RWPE2 (cell line): ENCODE data around the gene TRPC4AP.

Experiments
- ATAC-seq: fragments of 200-7000 bp; cut with Tn5 transposase; 3 replicates; pipeline ENCODE4 v1.9.1; 2021; ENCODE audit warnings: low read depth
- DNase-seq: peaks from one replicate; pipeline ENCODE4 v3.0.0-alpha.2; 2020; ENCODE audit warnings: low spot score
- H3K27ac ChIP-seq: fragments of 450-650 bp; 2 replicates; pipeline ENCODE4 v1.5.1; 2017; ENCODE audit warnings: mild to moderate bottlenecking; ENCODE audit not compliant: poor library complexity, severe bottlenecking
- H3K27me3 ChIP-seq: fragments of 250-450 bp; sonication (Bioruptor Pico); 2 replicates; pipeline ENCODE4 v1.5.1; 2021; ENCODE audit warnings: mild to moderate bottlenecking, moderate library complexity; ENCODE audit not compliant: insufficient read depth, poor library complexity, severe bottlenecking
- H3K36me3 ChIP-seq: fragments of 250-450 bp; sonication (Bioruptor Pico); 2 replicates; pipeline ENCODE4 v1.5.1; 2020; ENCODE audit warnings: low read depth, mild to moderate bottlenecking, moderate library complexity
- H3K4me1 ChIP-seq: fragments of 250-450 bp; sonication (Bioruptor Pico); 2 replicates; pipeline ENCODE4 v1.5.1; 2021; ENCODE audit warnings: mild to moderate bottlenecking, moderate library complexity; ENCODE audit not compliant: insufficient read depth, poor library complexity, severe bottlenecking
- H3K4me3 ChIP-seq: fragments of 250-450 bp; sonication (Bioruptor Pico); 2 replicates; pipeline ENCODE4 v1.5.1; 2021; ENCODE audit warnings: mild to moderate bottlenecking, moderate library complexity; ENCODE audit not compliant: severe bottlenecking
- H3K9me3 ChIP-seq: fragments of 250-450 bp; sonication (Bioruptor Pico); 2 replicates; pipeline ENCODE4 v1.5.1; 2021; ENCODE audit warnings: mild to moderate bottlenecking, moderate library complexity; ENCODE audit not compliant: severe bottlenecking
- CTCF ChIP-seq: fragments of 450-650 bp; IDR thresholded peaks from one replicate; pipeline ENCODE4 v1.5.1; 2017; ENCODE audit warnings: mild to moderate bottlenecking, moderate library complexity; ENCODE audit not compliant: poor library complexity, severe bottlenecking

Gene TRPC4AP

GRCh38 chr20:35092524-35093266, at the start of gene TRPC4AP:
Gene TRPC4AP (minus strand): TSS chr20:35092807. CDS start chr20:35092781, 26 bp downstream.
- no peaks in the 10 kb centered on the region for H3K27me3 ChIP-seq
- H3K4me1 ChIP-seq: peaks cover 33% of the 10 kb centered on the region
- peak within 1 kb of the TSS; percentile 76 for H3K27ac ChIP-seq
- peak within 1 kb of the TSS; percentile 79 for H3K4me3 ChIP-seq
- TF ChIP-seq CTCF: peak; percentile 100
- no peaks in the 10 kb centered on the region for H3K9me3 ChIP-seq
- peaks cover 13% of the 10 kb centered on the region for H3K36me3 ChIP-seq
- ATAC-seq: peak; percentile 89
- peak; percentile 98 for DNase-seq

- Histone ChIP-seq H3K9me3 (no peaks in the 10 kb centered on the region), H3K27ac (no peak overlapping the region), H3K36me3 (peaks cover 86% of the 10 kb centered on the region), H3K4me3 (no peak overlapping the region), H3K27me3 (no peaks in the 10 kb centered on the region), H3K4me1 (no peaks in the 10 kb centered on the region)
- DNase-seq: peak; percentile 56
- no peak for TF ChIP-seq CTCF
- ATAC-seq: peak; percentile 28; the same call in 1 of the 3 replicates
Observed at GRCh38 chr20:35135867-35136586, 43.4 kb upstream of the TRPC4AP start.

- Histone ChIP-seq H3K4me3 (no peak overlapping the region), H3K36me3 (peaks cover 86% of the 10 kb centered on the region), H3K4me1 (peaks cover 4% of the 10 kb centered on the region), H3K27me3 (no peaks in the 10 kb centered on the region), H3K9me3 (no peaks in the 10 kb centered on the region), H3K27ac (no peak overlapping the region)
- TF ChIP-seq CTCF: no peak
- no peak for DNase-seq
- no peak for ATAC-seq
Observed at GRCh38 chr20:35134880-35135279, 42.3 kb upstream of the TRPC4AP start.

- no peaks in the 10 kb centered on the region for H3K9me3 ChIP-seq
- TF ChIP-seq CTCF: no peak
- no peak overlapping the region for H3K4me3 ChIP-seq
- H3K36me3 ChIP-seq: peaks cover 82% of the 10 kb centered on the region
- no peak overlapping the region for H3K27ac ChIP-seq
- H3K4me1 ChIP-seq: peaks cover 8% of the 10 kb centered on the region
- peak; percentile 72 for DNase-seq
- no peak for ATAC-seq
- H3K27me3 ChIP-seq: no peaks in the 10 kb centered on the region
Observed at GRCh38 chr20:35134472-35134871, 41.9 kb upstream of the TRPC4AP start.
